Right atrium auricular region (tissue), 2 donors: Measurements from ENCODE around the gene IFIH1. TPM values are rescaled to one million over a fixed set of nuclear protein-coding genes. Genes with fewer than 3 reads are reported as not detected.

Source experiments
- DNase-seq: peaks from one replicate; pipeline ENCODE4 v3.0.0-alpha.2; 2019; ENCODE audit warnings: low spot score
- H3K27ac ChIP-seq, 2 donors: fragments of 200-600 bp; sonication (generic); 1 replicate in 1 of 2; 2 replicates in 1 of 2; pipeline ENCODE4 v1.5.1; 2016 to 2019
- H3K27me3 ChIP-seq, 2 donors: fragments of 200-600 bp; sonication (generic); one replicate each; pipeline versions ENCODE4 v1.5.1 to v1.6.0; 2017 to 2019
- H3K36me3 ChIP-seq: fragments of 200-600 bp; sonication (generic); one replicate; pipeline ENCODE4 v1.5.1; 2016
- H3K4me1 ChIP-seq, 2 donors: fragments of 200-600 bp; sonication (generic); one replicate each; pipeline versions ENCODE4 v1.5.1 to v1.6.0; 2017 to 2019
- H3K4me3 ChIP-seq, 2 donors: fragments of 200-600 bp; sonication (generic); 1 replicate in 1 of 2; 2 replicates in 1 of 2; pipeline ENCODE4 v1.5.1; 2017 to 2019; ENCODE audit warnings: mild to moderate bottlenecking in 1 of 2, moderate library complexity in 1 of 2
- H3K9me3 ChIP-seq, 2 donors: fragments of 200-600 bp; sonication (generic); one replicate each; pipeline ENCODE4 v1.5.1; 2019
- total RNA-seq, 2 donors: library from RNA; depleted of rRNA; stranded (reverse); fragments of >200 nt; gene quantifications; one replicate each; pipeline ENCODE4 v1.1.0, GENCODE V29; 2016
- TF ChIP-seq, protein P1 (sequence below), 2 donors: fragments of 200-600 bp; sonication (generic); IDR thresholded peaks; one replicate each; pipeline ENCODE4 v1.5.1; 2019; ENCODE audit warnings: antibody characterized with exemption in 2 of 2

Gene IFIH1
- total RNA-seq, 2 donors from 2014 or later = 4.1 to 6.6 TPM

DNA sequence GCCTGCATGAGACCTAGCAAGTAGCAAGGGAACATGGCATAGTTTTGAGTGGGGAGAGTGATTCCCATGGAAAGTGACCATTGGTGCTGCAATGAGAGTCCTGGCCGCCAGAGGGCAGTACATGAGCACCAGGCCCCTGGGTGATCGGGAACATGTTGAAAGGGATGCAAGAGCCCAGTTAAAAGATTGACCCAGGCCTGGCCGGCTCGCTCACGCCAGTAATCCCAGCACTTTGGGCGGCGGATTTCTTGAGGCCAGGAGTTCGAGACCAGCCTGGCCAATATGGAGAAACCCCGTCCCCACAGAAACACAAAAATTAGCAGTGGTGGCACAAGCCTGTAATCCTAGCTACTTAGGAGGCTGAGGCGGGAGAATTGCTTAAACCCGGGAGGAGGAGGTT, 97.4 kb downstream of the IFIH1 start:
- H3K36me3 ChIP-seq = no peaks in the 10 kb centered on the region
- H3K4me3 ChIP-seq = no peak overlapping the region
- H3K27ac ChIP-seq = no peak overlapping the region
- H3K27me3 ChIP-seq = no peaks in the 10 kb centered on the region
- TF ChIP-seq, protein P1, sequence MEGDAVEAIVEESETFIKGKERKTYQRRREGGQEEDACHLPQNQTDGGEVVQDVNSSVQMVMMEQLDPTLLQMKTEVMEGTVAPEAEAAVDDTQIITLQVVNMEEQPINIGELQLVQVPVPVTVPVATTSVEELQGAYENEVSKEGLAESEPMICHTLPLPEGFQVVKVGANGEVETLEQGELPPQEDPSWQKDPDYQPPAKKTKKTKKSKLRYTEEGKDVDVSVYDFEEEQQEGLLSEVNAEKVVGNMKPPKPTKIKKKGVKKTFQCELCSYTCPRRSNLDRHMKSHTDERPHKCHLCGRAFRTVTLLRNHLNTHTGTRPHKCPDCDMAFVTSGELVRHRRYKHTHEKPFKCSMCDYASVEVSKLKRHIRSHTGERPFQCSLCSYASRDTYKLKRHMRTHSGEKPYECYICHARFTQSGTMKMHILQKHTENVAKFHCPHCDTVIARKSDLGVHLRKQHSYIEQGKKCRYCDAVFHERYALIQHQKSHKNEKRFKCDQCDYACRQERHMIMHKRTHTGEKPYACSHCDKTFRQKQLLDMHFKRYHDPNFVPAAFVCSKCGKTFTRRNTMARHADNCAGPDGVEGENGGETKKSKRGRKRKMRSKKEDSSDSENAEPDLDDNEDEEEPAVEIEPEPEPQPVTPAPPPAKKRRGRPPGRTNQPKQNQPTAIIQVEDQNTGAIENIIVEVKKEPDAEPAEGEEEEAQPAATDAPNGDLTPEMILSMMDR (IDR thresholded peaks at IDR 0.05) = peak; percentile 67 to 88
- no peaks in the 10 kb centered on the region for H3K9me3 ChIP-seq
- H3K4me1 ChIP-seq = no peaks in the 10 kb centered on the region
- DNase-seq = peak; percentile 80

DNA sequence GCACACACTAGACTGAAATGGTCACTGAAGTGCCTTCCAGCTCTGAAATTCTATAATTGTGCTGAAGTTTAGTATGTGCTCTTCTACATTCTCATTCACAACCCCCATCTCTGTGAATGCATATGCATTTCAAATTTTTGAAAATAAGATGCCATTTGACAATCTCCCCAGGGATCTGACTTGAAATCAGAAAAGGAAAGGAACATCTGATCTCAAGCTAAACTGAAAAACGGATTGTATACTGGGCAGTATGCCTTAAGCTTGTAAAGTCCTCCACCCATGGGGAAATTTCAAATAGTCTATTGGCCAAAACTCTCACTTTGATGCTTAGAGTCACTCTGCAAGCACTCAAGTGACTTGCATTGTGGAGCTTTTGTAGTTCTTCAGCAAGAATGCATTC, 98.1 kb downstream of the IFIH1 start:
- no peaks in the 10 kb centered on the region for H3K9me3 ChIP-seq
- TF ChIP-seq, protein P1 (IDR thresholded peaks at IDR 0.05) = no peak
- H3K27ac ChIP-seq = no peak overlapping the region
- no peaks in the 10 kb centered on the region for H3K4me1 ChIP-seq
- H3K36me3 ChIP-seq = no peaks in the 10 kb centered on the region
- H3K27me3 ChIP-seq = no peaks in the 10 kb centered on the region
- DNase-seq = no peak
- no peak overlapping the region for H3K4me3 ChIP-seq

DNA sequence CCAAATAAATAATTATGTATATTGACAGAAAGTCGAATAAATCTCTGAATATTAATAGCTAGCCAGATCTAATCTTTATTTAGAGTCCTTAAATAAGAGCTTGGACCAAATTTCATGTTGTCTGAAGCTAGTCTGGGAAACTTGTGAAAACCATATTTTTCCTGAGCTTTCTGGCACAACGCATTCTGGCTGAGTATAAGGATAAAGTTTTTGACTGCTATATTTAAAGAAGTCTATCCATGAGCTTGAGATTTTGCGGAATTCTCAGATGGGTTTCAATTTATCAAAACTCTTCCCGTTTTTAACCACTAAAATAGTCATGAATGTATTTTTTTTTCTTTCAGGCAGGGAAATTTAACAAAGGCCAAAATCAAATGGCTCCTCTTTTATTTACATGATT, 99.1 kb downstream of the IFIH1 start:
- Histone ChIP-seq H3K4me3 (no peak overlapping the region), H3K27me3 (no peaks in the 10 kb centered on the region), H3K27ac (no peak overlapping the region), H3K4me1 (no peaks in the 10 kb centered on the region), H3K9me3 (no peaks in the 10 kb centered on the region), H3K36me3 (no peaks in the 10 kb centered on the region)
- no peak for DNase-seq
- TF ChIP-seq, protein P1 (IDR thresholded peaks at IDR 0.05) = no peak

DNA sequence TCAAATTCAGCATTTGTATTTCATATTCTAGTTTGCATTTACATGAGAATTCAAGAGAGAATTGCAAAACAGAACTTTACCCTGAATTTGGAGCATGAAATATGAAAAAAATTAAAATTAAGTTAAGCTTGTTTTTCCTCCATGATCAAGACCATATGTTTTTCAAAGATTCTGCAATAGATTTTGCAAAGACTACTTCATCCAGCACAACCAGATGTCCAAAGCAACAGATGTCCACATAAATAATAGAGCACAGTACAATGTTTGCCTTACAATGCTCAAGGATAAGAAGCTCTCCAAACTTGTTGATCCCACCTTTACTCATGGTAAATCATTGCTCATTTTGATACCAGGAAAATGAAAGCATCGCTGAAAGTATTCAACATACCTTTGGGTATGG, 100.9 kb downstream of the IFIH1 start:
- Histone ChIP-seq H3K9me3 (no peaks in the 10 kb centered on the region), H3K27ac (no peak overlapping the region), H3K27me3 (no peaks in the 10 kb centered on the region), H3K36me3 (no peaks in the 10 kb centered on the region), H3K4me3 (no peak overlapping the region), H3K4me1 (no peaks in the 10 kb centered on the region)
- TF ChIP-seq, protein P1 (IDR thresholded peaks at IDR 0.05) = no peak
- DNase-seq = no peak

Other genes with a start within 250 kb of the IFIH1 start
- 1 to 10 TPM; 4.5 to 6.8 TPM for gene DPP4, start 244.5 kb downstream of the IFIH1 start, total RNA-seq
- gene GCG, start 166.4 kb downstream of the IFIH1 start, total RNA-seq = not detected
- 1 to 10 TPM in 1 of 2 donors, under 1 TPM in 1; 0.71 to 5.7 TPM for gene FAP, start 75.2 kb downstream of the IFIH1 start, total RNA-seq
- gene GCA, start 25.4 kb upstream of the IFIH1 start, total RNA-seq = 10 to 100 TPM; 11.1 to 14.3 TPM